ACHN (cell line): Measurements from ENCODE around the gene ZNG1C.
"Not testable (repeated sequence)": the region's sequence is repeated elsewhere in the genome, so short reads cannot be mapped to it uniquely, and the experiment has no call there.

Experiments used
- DNase-seq: peaks from one replicate; pipeline ENCODE4 v3.0.0-alpha.2; 2015
- in situ Hi-C: cut with HindIII; loops from 2 replicates; pipeline ENCODE4 v1.10.0; 2017; ENCODE audit warnings: low sequenced_read_pairs, low pct_ligation_motif_present, low pct_unique_long_range_greater_than_20kb

The ZNG1C gene

GRCh38 chr9:68336639-68337339 lies 95.0 kb downstream of the ZNG1C start:
- in situ Hi-C loops, DNase-seq: not testable (repeated sequence)

DNA sequence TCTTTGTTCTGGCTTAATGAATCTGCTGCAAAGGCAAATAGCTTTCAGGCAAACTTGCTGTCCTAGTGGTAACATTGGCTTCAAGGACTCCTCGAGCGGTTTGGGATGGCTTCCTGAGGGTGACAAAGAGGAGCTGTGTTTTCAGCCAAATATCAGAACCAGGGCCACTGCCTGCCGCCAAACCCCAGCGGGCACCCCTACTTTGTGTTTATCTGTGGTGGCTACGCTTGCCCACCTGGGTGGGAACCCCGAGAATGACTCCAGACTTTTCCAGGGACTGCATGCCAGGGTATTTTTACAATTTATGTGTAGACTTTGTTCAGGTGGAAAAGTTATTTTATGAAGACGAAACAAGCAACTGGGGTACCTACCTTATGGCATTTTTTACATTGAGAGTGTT lies 96.2 kb downstream of the ZNG1C start:
- in situ Hi-C loops = not testable (repeated sequence)

DNA sequence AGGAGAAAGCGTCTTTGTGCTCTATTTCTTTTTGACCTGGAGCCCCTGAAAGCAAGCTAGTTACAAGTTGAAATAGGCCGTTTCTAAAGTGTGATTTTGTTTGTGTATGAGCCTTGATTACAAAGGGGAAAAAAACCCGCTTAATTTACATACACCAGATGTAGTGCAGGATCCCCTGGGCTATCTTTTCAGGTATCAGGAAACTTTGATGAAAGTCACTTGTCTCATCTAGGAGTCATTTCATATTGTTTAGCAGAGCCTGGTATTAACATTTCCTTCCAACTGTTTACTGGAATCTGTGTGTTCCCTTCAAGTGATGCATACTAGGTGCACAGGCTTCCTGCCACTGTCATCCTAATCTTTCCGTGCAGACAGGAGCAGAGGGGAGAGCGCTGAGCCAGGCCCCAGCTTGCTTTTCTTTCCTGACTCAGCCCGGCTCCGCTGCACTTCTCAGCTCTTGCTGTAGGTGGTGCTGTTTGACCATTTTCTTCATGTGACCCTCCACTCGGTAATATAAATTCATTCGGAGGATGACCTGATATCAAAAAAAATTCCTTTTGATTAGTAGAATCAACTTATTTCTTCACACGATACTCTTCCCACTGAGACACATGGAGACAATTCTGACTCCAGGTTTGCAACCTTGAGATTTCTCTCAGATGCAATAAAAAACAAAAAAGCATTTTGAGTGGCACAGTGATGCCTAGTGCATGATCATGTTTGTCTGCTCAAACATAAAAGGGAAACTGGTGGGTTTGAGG lies 100.7 kb downstream of the ZNG1C start:
- DNase-seq, in situ Hi-C loops: not testable (repeated sequence)

More for the DNA sequence above, 96.2 kb downstream of the ZNG1C start:
- not testable (repeated sequence) for DNase-seq

DNA sequence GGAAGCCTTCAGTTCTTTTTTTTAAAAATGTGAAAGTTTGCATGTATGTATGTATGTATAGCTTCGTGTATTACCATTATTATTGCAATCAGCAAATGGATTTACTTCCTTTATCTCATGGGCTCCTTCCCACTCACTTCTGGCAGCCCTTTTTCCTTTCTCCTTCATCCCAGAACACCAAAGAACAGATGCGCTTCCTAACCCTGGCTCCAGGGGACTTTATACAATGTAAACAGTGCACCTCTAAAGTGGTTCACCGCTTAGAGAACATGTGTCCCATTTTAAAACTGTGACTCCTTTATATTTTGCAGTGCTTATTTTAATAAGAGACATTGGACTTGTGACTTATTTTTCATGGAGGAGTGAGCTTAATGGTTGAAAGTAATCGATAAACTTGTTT lies 101.5 kb downstream of the ZNG1C start:
- DNase-seq, in situ Hi-C loops: not testable (repeated sequence)

- in situ Hi-C loops = not testable (repeated sequence)
Observed at GRCh38 chr9:68343992-68344391, 102.2 kb downstream of the ZNG1C start.

More at GRCh38 chr9:68343992-68344391, 102.2 kb downstream of the ZNG1C start:
- not testable (repeated sequence) for DNase-seq
